Stimulated activated CD4-positive, alpha-beta T cell treated with anti-CD3 and anti-CD28 coated beads, Interleukin-2, amount 100 ng/mL, for 24 hours (primary cell): Measurements from ENCODE around the gene SLC25A14.

Experiments used
- DNase-seq, 2 donors: peaks; one replicate each; pipeline ENCODE4 v3.0.0-alpha.2; 2020

SLC25A14 gene

GRCh38 chrX:130385520-130385919, 45.8 kb downstream of the SLC25A14 start, which contains the start of gene GPR119:
GPR119 (minus strand) TSS chrX:130385674; CDS start chrX:130385447, 227 bp downstream.
- DNase-seq, result no peak

- DNase-seq, result no peak
Observed at GRCh38 chrX:130386408-130386808, 46.7 kb downstream of the SLC25A14 start.

GRCh38 chrX:130393451-130394074, 53.8 kb downstream of the SLC25A14 start:
- peak in 1 of 2 donors; percentile 2 for DNase-seq

GRCh38 chrX:130395341-130395740, 55.6 kb downstream of the SLC25A14 start:
- DNase-seq, result no peak

GRCh38 chrX:130401415-130402207, 61.9 kb downstream of the SLC25A14 start, which contains the start of gene RBMX2:
RBMX2 (plus strand) TSS chrX:130401987; CDS start chrX:130402033, 46 bp downstream.
- peak; percentile 66 to 76 for DNase-seq

- no peak for DNase-seq
Observed at GRCh38 chrX:130402208-130402684, 62.5 kb downstream of the SLC25A14 start.

- no peak for DNase-seq
Observed at GRCh38 chrX:130413415-130413814, 73.7 kb downstream of the SLC25A14 start.

- no peak for DNase-seq
Observed at GRCh38 chrX:130414800-130415199, 75.1 kb downstream of the SLC25A14 start.

GRCh38 chrX:130415201-130415600, 75.5 kb downstream of the SLC25A14 start:
- DNase-seq, result no peak

GRCh38 chrX:130416785-130417184, 77.1 kb downstream of the SLC25A14 start:
- DNase-seq, result no peak

GRCh38 chrX:130418066-130418465, 78.3 kb downstream of the SLC25A14 start:
- DNase-seq, result no peak

GRCh38 chrX:130418740-130419139, 79.0 kb downstream of the SLC25A14 start:
- no peak for DNase-seq

GRCh38 chrX:130419263-130419662, 79.5 kb downstream of the SLC25A14 start:
- no peak for DNase-seq
